ENCODE results near the gene UBAC1. TPM values are rescaled to one million over a fixed set of nuclear protein-coding genes. Genes with fewer than 3 reads are reported as not detected.
"Not testable (repeated sequence)": the region's sequence is repeated elsewhere in the genome, so short reads cannot be mapped to it uniquely, and the experiment has no call there.

The UBAC1 gene
- total RNA-seq, 5 donors from 2014 or later (not counting 1 experiment from before 2014, with no cell fraction given): 25.9 to 37.3 (median 33.6) TPM

DNA sequence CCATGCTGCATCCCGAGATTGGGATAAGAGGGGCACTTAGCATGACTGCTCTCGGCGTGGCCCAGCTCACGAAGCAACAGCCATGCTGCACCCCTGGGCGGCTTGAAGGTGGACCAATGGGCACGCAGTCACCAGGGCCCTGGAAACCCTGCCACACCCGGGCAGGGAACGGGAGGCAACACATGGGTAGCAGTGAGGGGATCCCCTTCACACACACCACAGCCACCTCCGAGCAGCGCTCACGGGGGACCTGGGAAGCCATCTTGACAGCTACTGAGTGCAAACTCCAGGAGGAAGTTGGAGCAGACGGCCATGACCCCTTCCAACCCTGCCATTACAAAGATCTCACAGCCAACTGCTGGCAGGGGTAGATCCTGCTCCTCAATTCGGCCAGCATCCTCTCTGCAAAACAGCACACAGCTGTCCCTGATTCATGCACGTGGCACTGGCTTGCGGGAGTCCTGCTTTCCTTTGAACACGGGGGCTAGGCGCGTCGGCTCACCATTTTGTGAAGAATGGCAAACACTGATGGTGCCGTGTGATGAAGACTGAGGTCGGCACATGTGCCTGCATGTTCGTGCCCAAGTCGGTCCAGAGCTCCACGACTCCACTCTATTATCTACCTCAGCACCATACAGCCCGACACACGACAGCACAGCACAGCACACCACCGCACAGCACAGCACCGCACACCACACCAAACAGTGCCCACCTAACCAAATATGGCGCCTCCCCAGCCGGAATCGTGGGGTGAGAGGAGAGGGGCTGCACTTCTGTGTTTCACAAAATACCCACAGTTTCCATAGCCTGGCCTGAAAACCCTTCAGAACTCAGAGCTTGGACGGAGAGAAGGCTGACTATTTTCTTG is 5.0 kb downstream of the UBAC1 start:
- Mint-ChIP-seq H3K9me3 (no peaks in the 10 kb centered on the region), H3K27ac (peak overlapping the region in 1 of 2 donors; percentile 49), H3K27me3 (no peaks in the 10 kb centered on the region), H3K4me3 (no peak overlapping the region), H3K36me3 (peaks cover 19% of the 10 kb centered on the region), H3K4me1 (peaks cover 22 to 26% (median 22%) of the 10 kb centered on the region in 3 donors)
- H3K36me3 ChIP-seq (ENCODE audit: control insufficient read depth in 2 of 2, extremely low read depth in 1 of 2, insufficient read depth in 1 of 2, low read length in 1 of 2): peaks cover 11 to 20% of the 10 kb centered on the region in 2 donors
- H3K4me3 ChIP-seq (ENCODE audit: control insufficient read depth in 1 of 2, extremely low read depth in 1 of 2, low read length in 1 of 2): no peak overlapping the region
- POLR2A ChIA-PET: no interaction called here
- DNase-seq (no peak), ATAC-seq (replicated peaks in 1 of 4) (no peak)
- 96% methylated on average over 24 of the region's 32 CpGs for WGBS (ENCODE audit: insufficient coverage)
- H3K9me3 ChIP-seq: no peaks in the 10 kb centered on the region
- no peaks in the 10 kb centered on the region for H3K27me3 ChIP-seq (replicated peaks in 1 of 2; ENCODE audit: control insufficient read depth in 2 of 2, extremely low read depth in 1 of 2, insufficient read depth in 2 of 2, low read length in 1 of 2)
- CTCF ChIA-PET: interaction anchor here in 1 of 2 donors (0.5 kb wide), 1 partner anchor 16 kb away, joined by 7 read pairs; no protein-coding TSS in a partner anchor
- H3K4me1 ChIP-seq (ENCODE audit: control insufficient read depth in 1 of 2, extremely low read depth in 1 of 2, insufficient read depth in 2 of 2, low read length in 2 of 2): peaks cover 2 to 14% of the 10 kb centered on the region in 2 experiments
- H3K27ac ChIP-seq (ENCODE audit: low read length): no peak overlapping the region

DNA sequence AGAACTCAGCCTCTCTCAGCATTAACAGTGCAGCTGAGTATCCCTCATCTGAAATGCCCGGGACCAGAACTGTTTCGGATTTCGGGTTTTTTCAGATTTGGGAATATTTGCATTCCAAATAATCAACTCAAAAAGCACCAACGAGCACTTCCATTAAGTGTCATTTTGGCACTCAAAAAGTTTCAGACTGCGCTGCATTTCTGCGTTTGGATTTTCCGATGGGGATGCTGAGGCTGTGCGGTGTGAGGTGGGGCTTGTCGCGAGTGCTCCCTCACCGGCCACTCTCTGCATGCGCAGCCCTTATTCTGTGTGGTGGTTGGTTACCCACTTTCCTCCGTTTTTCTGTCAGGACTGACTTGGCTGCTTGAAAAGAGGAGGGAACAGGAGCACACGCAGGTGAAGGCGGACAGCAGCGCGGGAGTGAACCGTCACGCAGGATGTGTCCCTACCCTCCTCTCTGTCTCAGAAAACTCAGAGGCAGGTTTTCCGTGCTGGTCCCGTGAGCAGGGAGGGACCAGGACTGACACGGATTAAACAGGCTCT is 8.4 kb downstream of the UBAC1 start:
- WGBS (ENCODE audit: insufficient coverage): 100% methylated on average over 12 of the region's 22 CpGs
- Histone ChIP-seq H3K4me1 (ENCODE audit: control insufficient read depth in 1 of 2, extremely low read depth in 1 of 2, insufficient read depth in 2 of 2, low read length in 2 of 2) (no peaks in the 10 kb centered on the region), H3K27ac (ENCODE audit: low read length) (no peak overlapping the region), H3K9me3 (no peaks in the 10 kb centered on the region), H3K36me3 (ENCODE audit: control insufficient read depth in 2 of 2, extremely low read depth in 1 of 2, insufficient read depth in 1 of 2, low read length in 1 of 2) (peaks cover 13 to 35% of the 10 kb centered on the region in 2 donors), H3K4me3 (ENCODE audit: control insufficient read depth in 1 of 2, extremely low read depth in 1 of 2, low read length in 1 of 2) (no peak overlapping the region), H3K27me3 (replicated peaks in 1 of 2; ENCODE audit: control insufficient read depth in 2 of 2, extremely low read depth in 1 of 2, insufficient read depth in 2 of 2, low read length in 1 of 2) (no peaks in the 10 kb centered on the region)
- peak overlapping the region in 1 of 3 donors; percentile 6 for H3K4me3 Mint-ChIP-seq
- ChIA-PET CTCF (no interaction called here), POLR2A (no interaction called here)
- peaks cover 4 to 18% (median 6%) of the 10 kb centered on the region in 3 donors for H3K4me1 Mint-ChIP-seq
- peaks cover 34% of the 10 kb centered on the region for H3K36me3 Mint-ChIP-seq
- ATAC-seq (replicated peaks in 1 of 4) (no peak), DNase-seq (no peak)
- no peak overlapping the region for H3K27ac Mint-ChIP-seq
- H3K27me3 Mint-ChIP-seq: no peaks in the 10 kb centered on the region
- no peaks in the 10 kb centered on the region for H3K9me3 Mint-ChIP-seq

DNA sequence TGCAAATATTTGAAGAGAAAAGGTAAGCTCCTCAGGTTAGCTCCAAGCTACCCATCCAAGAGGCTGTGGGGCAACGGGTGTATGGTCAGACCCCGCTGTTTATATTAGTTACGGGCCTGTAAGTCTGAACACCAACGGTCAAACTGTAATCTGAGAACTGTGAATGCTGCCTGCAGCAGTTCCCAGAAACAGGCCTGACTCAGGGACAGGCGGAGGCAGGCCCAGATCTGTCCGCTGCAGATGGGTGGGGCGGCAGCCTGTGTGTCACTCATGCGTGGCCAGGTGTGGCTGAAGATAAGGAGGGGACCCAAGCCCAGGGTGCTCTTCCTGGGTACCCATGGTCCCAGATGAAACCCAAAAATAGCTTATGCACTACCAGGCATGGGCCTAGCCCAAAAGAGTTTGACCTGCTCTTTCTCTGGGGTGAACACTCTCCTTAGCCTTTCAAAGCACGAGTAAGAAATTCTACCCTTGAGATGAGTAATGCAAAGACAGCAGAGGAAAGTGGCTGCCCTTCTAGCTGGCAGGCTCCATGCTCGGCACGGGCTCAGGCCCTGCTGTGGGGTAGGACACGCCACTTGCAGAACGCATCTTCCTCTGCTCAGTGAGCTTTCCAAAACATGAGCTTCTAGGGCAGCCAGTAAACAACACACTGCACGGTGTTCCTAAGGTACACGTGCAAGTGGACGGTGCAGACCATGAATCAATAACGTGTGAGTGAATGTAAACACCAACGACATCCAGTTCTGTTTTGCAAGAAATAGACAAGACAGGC is 9.1 kb downstream of the UBAC1 start:
- Histone ChIP-seq H3K36me3 (ENCODE audit: control insufficient read depth in 2 of 2, extremely low read depth in 1 of 2, insufficient read depth in 1 of 2, low read length in 1 of 2) (peaks cover 17 to 36% of the 10 kb centered on the region in 2 donors), H3K27ac (ENCODE audit: low read length) (no peak overlapping the region)
- POLR2A ChIA-PET: no interaction called here

DNA sequence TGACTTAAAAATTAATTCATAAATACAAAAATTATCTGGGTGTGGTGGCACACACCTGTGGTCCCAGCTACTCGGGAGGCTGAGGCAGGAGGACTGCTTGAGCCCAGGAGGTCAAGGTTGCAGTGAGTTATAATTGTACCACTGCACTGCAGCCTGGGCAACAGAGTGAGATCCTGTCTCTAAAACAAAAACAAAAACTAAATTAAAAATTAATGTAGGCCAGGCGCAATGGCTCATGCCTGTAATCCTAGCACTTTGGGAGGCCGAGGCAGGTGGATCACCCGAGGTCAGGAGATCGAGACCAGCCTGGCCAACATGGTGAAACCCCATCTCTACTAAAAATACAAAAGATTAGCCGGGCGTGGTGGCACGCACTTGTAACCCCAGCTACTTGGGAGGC is 9.9 kb downstream of the UBAC1 start:
- H3K27me3 Mint-ChIP-seq; H3K4me3 ChIP-seq (ENCODE audit: control insufficient read depth in 1 of 2, extremely low read depth in 1 of 2, low read length in 1 of 2); H3K9me3 ChIP-seq; H3K27ac Mint-ChIP-seq; DNase-seq; POLR2A ChIA-PET; H3K27ac ChIP-seq (ENCODE audit: low read length); CTCF ChIA-PET; ATAC-seq (replicated peaks in 1 of 4); H3K9me3 Mint-ChIP-seq; H3K27me3 ChIP-seq (replicated peaks in 1 of 2; ENCODE audit: control insufficient read depth in 2 of 2, extremely low read depth in 1 of 2, insufficient read depth in 2 of 2, low read length in 1 of 2); H3K4me3 Mint-ChIP-seq; H3K4me1 ChIP-seq (ENCODE audit: control insufficient read depth in 1 of 2, extremely low read depth in 1 of 2, insufficient read depth in 2 of 2, low read length in 2 of 2): not testable (repeated sequence)
- H3K36me3 ChIP-seq (ENCODE audit: control insufficient read depth in 2 of 2, extremely low read depth in 1 of 2, insufficient read depth in 1 of 2, low read length in 1 of 2): peaks cover 22 to 43% of the 10 kb centered on the region in 2 donors
- Mint-ChIP-seq H3K36me3 (peaks cover 42% of the 10 kb centered on the region), H3K4me1 (peaks cover 2 to 14% (median 2%) of the 10 kb centered on the region in 3 donors)
- WGBS (ENCODE audit: insufficient coverage): 100% methylated on average over 1 of the region's 8 CpGs

More for the DNA sequence above, 9.1 kb downstream of the UBAC1 start:
- Mint-ChIP-seq H3K27ac (no peak overlapping the region), H3K27me3 (no peaks in the 10 kb centered on the region), H3K9me3 (no peaks in the 10 kb centered on the region), H3K4me3 (no peak overlapping the region), H3K36me3 (peaks cover 38% of the 10 kb centered on the region), H3K4me1 (peaks cover 4 to 18% (median 5%) of the 10 kb centered on the region in 3 donors)
- ATAC-seq (replicated peaks in 1 of 4): no peak
- 97% methylated on average over 17 of the region's 18 CpGs for WGBS (ENCODE audit: insufficient coverage)
- H3K4me3 ChIP-seq (ENCODE audit: control insufficient read depth in 1 of 2, extremely low read depth in 1 of 2, low read length in 1 of 2): no peak overlapping the region
- DNase-seq: no peak
- H3K27me3 ChIP-seq (replicated peaks in 1 of 2; ENCODE audit: control insufficient read depth in 2 of 2, extremely low read depth in 1 of 2, insufficient read depth in 2 of 2, low read length in 1 of 2): no peaks in the 10 kb centered on the region
- CTCF ChIA-PET: no interaction called here
- H3K9me3 ChIP-seq: no peaks in the 10 kb centered on the region
- H3K4me1 ChIP-seq (ENCODE audit: control insufficient read depth in 1 of 2, extremely low read depth in 1 of 2, insufficient read depth in 2 of 2, low read length in 2 of 2): no peaks in the 10 kb centered on the region

DNA sequence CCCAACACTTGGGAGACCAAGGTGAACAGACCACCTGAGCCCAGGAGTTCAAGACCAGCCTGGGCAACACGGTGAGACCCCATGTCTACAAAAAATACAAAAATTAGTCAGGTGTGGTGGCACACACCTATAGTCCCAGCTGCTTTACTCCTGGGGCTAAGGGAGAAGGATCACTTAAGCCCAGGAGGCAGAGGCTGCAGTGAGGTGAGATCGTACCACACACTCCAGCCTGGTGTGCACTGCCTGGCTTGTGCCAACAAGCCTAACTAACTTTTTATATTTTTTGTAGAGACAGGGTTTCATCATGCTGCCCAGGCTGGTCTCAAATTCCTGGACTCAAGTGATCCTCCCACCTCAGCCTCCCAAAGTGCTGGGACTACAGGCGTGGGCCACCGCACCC is 10.3 kb downstream of the UBAC1 start:
- H3K27ac ChIP-seq (ENCODE audit: low read length); ATAC-seq (replicated peaks in 1 of 4); CTCF ChIA-PET; DNase-seq; POLR2A ChIA-PET; H3K27me3 ChIP-seq (replicated peaks in 1 of 2; ENCODE audit: control insufficient read depth in 2 of 2, extremely low read depth in 1 of 2, insufficient read depth in 2 of 2, low read length in 1 of 2); H3K9me3 ChIP-seq; H3K27ac Mint-ChIP-seq; H3K4me3 Mint-ChIP-seq; H3K4me1 ChIP-seq (ENCODE audit: control insufficient read depth in 1 of 2, extremely low read depth in 1 of 2, insufficient read depth in 2 of 2, low read length in 2 of 2); H3K27me3 Mint-ChIP-seq; H3K9me3 Mint-ChIP-seq; H3K4me3 ChIP-seq (ENCODE audit: control insufficient read depth in 1 of 2, extremely low read depth in 1 of 2, low read length in 1 of 2); H3K4me1 Mint-ChIP-seq: not testable (repeated sequence)
- peaks cover 47% of the 10 kb centered on the region for H3K36me3 Mint-ChIP-seq
- no CpG with 5 or more reads among the region's 4 CpGs for WGBS (ENCODE audit: insufficient coverage)
- peaks cover 25 to 48% of the 10 kb centered on the region in 2 donors for H3K36me3 ChIP-seq (ENCODE audit: control insufficient read depth in 2 of 2, extremely low read depth in 1 of 2, insufficient read depth in 1 of 2, low read length in 1 of 2)

DNA sequence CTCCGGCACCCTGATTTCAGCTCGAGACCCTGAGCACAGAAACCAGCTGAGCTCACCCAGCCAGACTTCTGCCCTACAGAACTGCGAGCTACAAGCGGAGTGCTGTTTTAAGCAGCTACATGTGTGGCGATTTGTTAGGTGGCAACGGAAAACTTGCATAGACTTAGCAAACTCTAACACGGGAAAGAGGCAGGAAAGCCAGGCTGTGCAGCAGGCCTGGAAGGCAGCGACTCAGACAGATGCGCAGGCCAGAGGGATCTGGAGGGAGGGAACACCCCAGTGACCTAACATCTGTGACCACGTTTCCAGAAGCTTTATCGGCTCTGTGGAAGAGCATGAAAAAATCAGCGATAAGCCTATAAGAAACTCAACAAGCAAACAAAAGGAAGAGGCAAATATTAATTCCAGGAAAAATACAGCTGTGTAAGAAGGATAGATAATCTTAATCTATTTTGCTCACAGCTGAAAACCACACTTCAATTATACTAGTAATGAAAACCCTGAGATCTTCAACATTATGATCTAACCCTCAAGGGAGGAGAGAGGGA is 11.0 kb downstream of the UBAC1 start:
- H3K36me3 Mint-ChIP-seq: peaks cover 53% of the 10 kb centered on the region
- no peaks in the 10 kb centered on the region for H3K27me3 Mint-ChIP-seq
- Histone ChIP-seq H3K9me3 (no peaks in the 10 kb centered on the region), H3K36me3 (ENCODE audit: control insufficient read depth in 2 of 2, extremely low read depth in 1 of 2, insufficient read depth in 1 of 2, low read length in 1 of 2) (peaks cover 32 to 54% of the 10 kb centered on the region in 2 donors), H3K4me3 (ENCODE audit: control insufficient read depth in 1 of 2, extremely low read depth in 1 of 2, low read length in 1 of 2) (no peak overlapping the region), H3K27ac (ENCODE audit: low read length) (no peak overlapping the region), H3K27me3 (replicated peaks in 1 of 2; ENCODE audit: control insufficient read depth in 2 of 2, extremely low read depth in 1 of 2, insufficient read depth in 2 of 2, low read length in 1 of 2) (no peaks in the 10 kb centered on the region), H3K4me1 (ENCODE audit: control insufficient read depth in 1 of 2, extremely low read depth in 1 of 2, insufficient read depth in 2 of 2, low read length in 2 of 2) (no peaks in the 10 kb centered on the region)
- H3K27ac Mint-ChIP-seq: no peak overlapping the region
- WGBS (ENCODE audit: insufficient coverage): 92% methylated on average over 7 of the region's 12 CpGs
- H3K9me3 Mint-ChIP-seq: no peaks in the 10 kb centered on the region
- ChIA-PET CTCF (no interaction called here), POLR2A (no interaction called here)
- H3K4me1 Mint-ChIP-seq: peaks cover 0 to 8% (median 0%) of the 10 kb centered on the region in 3 donors
- DNase-seq (no peak), ATAC-seq (replicated peaks in 1 of 4) (no peak)
- H3K4me3 Mint-ChIP-seq: no peak overlapping the region

Data from T-cell (primary cell).